Measurements from ENCODE around the gene ABCC2. TPM values are rescaled to one million over a fixed set of nuclear protein-coding genes. Genes with fewer than 3 reads are reported as not detected.

ABCC2 gene
- total RNA-seq, 2 experiments from 2014 or later: 0.38 to 0.59 TPM

DNA sequence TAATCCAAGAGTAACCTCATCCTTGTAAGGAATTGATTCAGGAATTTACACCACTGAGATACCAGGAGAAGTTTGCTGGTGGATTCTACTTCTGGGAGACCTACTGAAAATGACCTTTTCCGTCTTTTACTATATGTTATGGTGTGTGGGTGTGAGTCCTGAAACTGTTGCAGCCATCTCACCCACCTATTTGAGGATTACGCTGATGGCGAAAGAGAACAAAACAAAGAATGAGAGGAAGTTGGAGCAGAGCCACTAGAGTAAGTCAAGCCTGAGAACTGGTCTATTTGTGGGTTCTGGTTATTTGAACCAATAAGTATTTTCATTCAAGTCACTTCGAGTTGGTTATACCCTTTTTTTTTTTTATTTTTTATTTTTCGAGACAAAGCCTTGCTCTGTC is 12.7 kb upstream of the ABCC2 start:
- no peak overlapping the region for H3K27ac ChIP-seq (ENCODE audit: low read depth, low read length, poor library complexity, severe bottlenecking)
- no TSS peak for BruUV-seq (replicated peaks)
- no peak for DNase-seq (ENCODE audit: low spot score)
- H3K4me3 ChIP-seq (ENCODE audit: low read depth, low read length, poor library complexity, severe bottlenecking): no peak overlapping the region
- no peaks in the 10 kb centered on the region for H3K4me1 ChIP-seq (ENCODE audit: insufficient read depth, low read length, poor library complexity, severe bottlenecking)
- H3K9me3 ChIP-seq (ENCODE audit: low read length): no peaks in the 10 kb centered on the region
- no peak for TF ChIP-seq EZH2phosphoT487 (IDR thresholded peaks at IDR 0.05; ENCODE audit: borderline replicate concordance, low read depth, low read length)
- ChIA-PET CTCF (ENCODE audit: unreplicated experiment) (no interaction called here), POLR2A (interaction anchor here (1.1 kb wide), 1 partner anchor 34 kb away, joined by 3 read pairs; no protein-coding TSS in a partner anchor)
- H4K20me1 ChIP-seq (ENCODE audit: insufficient read depth, low read length): no peaks in the 10 kb centered on the region
- no peak overlapping the region for H2AFZ ChIP-seq (ENCODE audit: low read length)
- no peaks in the 10 kb centered on the region for H3K79me2 ChIP-seq (ENCODE audit: insufficient read depth, low read depth, low read length)
- intact Hi-C loops (cut with micrococcal nuclease; ENCODE audit: unreplicated experiment): no loop called here
- no peak overlapping the region for H3K4me2 ChIP-seq (ENCODE audit: low read length)
- no peaks in the 10 kb centered on the region for H3K9me2 ChIP-seq (ENCODE audit: insufficient read depth, low read length)
- no peaks in the 10 kb centered on the region for H3K36me3 ChIP-seq (ENCODE audit: insufficient read depth, low read length)

DNA sequence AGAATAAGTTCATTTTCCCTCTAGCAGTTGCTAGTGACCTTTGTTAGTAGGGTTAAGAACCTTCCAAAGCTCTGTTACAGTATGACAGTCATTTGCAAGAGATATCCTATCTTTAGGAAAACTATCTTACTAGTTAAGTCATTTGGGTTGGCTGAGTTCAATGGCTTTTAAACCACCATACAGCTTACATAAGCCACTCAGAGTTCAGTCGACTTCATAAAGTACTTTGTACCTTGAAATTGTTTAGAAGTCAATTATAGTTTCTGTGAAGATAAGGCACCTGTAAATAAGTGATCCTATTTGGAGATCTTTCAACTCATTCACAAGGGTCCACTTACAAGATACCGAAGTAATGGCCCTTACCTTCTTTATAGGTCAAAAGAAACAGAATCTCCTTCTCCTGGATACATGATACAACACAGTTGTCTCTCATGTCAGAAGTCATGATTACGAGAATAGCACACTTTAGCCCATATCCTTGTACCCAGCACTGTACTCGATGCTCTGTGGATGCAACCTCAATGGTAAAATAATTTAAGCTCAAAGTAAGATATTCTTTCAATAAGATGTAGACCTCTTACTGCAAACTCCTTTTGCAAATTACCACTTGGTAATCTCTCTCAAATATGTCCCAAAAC is 11.9 kb upstream of the ABCC2 start:
- Histone ChIP-seq H3K4me3 (ENCODE audit: low read depth, low read length, poor library complexity, severe bottlenecking) (no peak overlapping the region), H3K79me2 (ENCODE audit: insufficient read depth, low read depth, low read length) (no peaks in the 10 kb centered on the region), H3K27ac (ENCODE audit: low read depth, low read length, poor library complexity, severe bottlenecking) (no peak overlapping the region), H2AFZ (ENCODE audit: low read length) (no peak overlapping the region), H3K4me2 (ENCODE audit: low read length) (no peak overlapping the region), H3K4me1 (ENCODE audit: insufficient read depth, low read length, poor library complexity, severe bottlenecking) (no peaks in the 10 kb centered on the region), H3K9me2 (ENCODE audit: insufficient read depth, low read length) (no peaks in the 10 kb centered on the region), H3K9me3 (ENCODE audit: low read length) (no peaks in the 10 kb centered on the region), H4K20me1 (ENCODE audit: insufficient read depth, low read length) (no peaks in the 10 kb centered on the region), H3K36me3 (ENCODE audit: insufficient read depth, low read length) (no peaks in the 10 kb centered on the region)
- no peak for TF ChIP-seq EZH2phosphoT487 (IDR thresholded peaks at IDR 0.05; ENCODE audit: borderline replicate concordance, low read depth, low read length)
- TF ChIP-seq, protein P1, sequence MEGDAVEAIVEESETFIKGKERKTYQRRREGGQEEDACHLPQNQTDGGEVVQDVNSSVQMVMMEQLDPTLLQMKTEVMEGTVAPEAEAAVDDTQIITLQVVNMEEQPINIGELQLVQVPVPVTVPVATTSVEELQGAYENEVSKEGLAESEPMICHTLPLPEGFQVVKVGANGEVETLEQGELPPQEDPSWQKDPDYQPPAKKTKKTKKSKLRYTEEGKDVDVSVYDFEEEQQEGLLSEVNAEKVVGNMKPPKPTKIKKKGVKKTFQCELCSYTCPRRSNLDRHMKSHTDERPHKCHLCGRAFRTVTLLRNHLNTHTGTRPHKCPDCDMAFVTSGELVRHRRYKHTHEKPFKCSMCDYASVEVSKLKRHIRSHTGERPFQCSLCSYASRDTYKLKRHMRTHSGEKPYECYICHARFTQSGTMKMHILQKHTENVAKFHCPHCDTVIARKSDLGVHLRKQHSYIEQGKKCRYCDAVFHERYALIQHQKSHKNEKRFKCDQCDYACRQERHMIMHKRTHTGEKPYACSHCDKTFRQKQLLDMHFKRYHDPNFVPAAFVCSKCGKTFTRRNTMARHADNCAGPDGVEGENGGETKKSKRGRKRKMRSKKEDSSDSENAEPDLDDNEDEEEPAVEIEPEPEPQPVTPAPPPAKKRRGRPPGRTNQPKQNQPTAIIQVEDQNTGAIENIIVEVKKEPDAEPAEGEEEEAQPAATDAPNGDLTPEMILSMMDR (conservative IDR thresholded peaks at IDR 0.05; ENCODE audit: low read length): no peak
- CTCF ChIA-PET (ENCODE audit: unreplicated experiment): no interaction called here
- intact Hi-C loops (cut with micrococcal nuclease; ENCODE audit: unreplicated experiment): no loop called here
- no peak for DNase-seq (ENCODE audit: low spot score)
- POLR2A ChIA-PET: interaction anchor here (0.6 kb wide), 1 partner anchor 180 kb away, joined by 3 read pairs; no protein-coding TSS in a partner anchor
- no TSS peak for BruUV-seq (replicated peaks)

DNA sequence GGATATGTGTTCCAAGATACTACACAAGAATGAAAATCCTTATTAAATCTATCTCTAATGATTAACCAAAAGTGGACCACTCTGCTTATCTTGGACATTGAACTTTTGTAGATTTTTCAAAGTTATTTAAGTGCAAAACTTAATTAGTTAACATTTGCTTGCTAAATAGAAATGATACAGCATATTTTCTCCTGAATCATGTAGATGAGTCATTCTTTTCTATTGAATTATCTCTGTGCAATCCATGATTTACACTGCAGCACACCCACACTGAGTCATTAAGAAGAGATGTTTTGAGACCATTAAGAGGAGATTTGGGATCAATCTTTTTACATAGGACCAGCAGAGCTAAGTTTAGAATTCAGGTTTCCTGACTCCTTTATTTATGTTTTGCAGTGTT is 6.6 kb upstream of the ABCC2 start:
- no peak overlapping the region for H3K27ac ChIP-seq (ENCODE audit: low read depth, low read length, poor library complexity, severe bottlenecking)
- no peaks in the 10 kb centered on the region for H3K9me2 ChIP-seq (ENCODE audit: insufficient read depth, low read length)
- TF ChIP-seq, protein P1 (conservative IDR thresholded peaks at IDR 0.05; ENCODE audit: low read length): no peak
- TF ChIP-seq EZH2phosphoT487 (IDR thresholded peaks at IDR 0.05; ENCODE audit: borderline replicate concordance, low read depth, low read length): no peak
- H4K20me1 ChIP-seq (ENCODE audit: insufficient read depth, low read length): no peaks in the 10 kb centered on the region
- no peaks in the 10 kb centered on the region for H3K9me3 ChIP-seq (ENCODE audit: low read length)
- intact Hi-C loops (cut with micrococcal nuclease; ENCODE audit: unreplicated experiment): no loop called here
- ChIA-PET POLR2A (interaction anchor here (0.6 to 0.7 kb wide), 2 partner anchors 45 to 317 kb away, joined by 3 to 5 read pairs; no protein-coding TSS in a partner anchor), CTCF (ENCODE audit: unreplicated experiment) (no interaction called here)
- peaks cover 36% of the 10 kb centered on the region for H3K4me1 ChIP-seq (ENCODE audit: insufficient read depth, low read length, poor library complexity, severe bottlenecking)
- no peaks in the 10 kb centered on the region for H3K79me2 ChIP-seq (ENCODE audit: insufficient read depth, low read depth, low read length)
- H2AFZ ChIP-seq (ENCODE audit: low read length): peak overlapping the region; percentile 92; the same call in 1 of the 2 replicates
- no peak for DNase-seq (ENCODE audit: low spot score)
- no TSS peak for BruUV-seq (replicated peaks)
- H3K4me3 ChIP-seq (ENCODE audit: low read depth, low read length, poor library complexity, severe bottlenecking): no peak overlapping the region
- no peaks in the 10 kb centered on the region for H3K36me3 ChIP-seq (ENCODE audit: insufficient read depth, low read length)
- H3K4me2 ChIP-seq (ENCODE audit: low read length): no peak overlapping the region

Measured in OCI-LY7 (cell line).